Measurements from ENCODE around the gene EIF3J. TPM values are rescaled to one million over a fixed set of nuclear protein-coding genes. Genes with fewer than 3 reads are reported as not detected.

EIF3J gene
- total RNA-seq, 1 donor from 2014 or later: 64.7 TPM

- ATAC-seq: no peak
Observed at GRCh38 chr15:44595656-44596510, 58.9 kb downstream of the EIF3J start.

- no peak for ATAC-seq
Observed at GRCh38 chr15:44596511-44597010, 59.6 kb downstream of the EIF3J start.

- ATAC-seq: no peak
Observed at GRCh38 chr15:44598066-44598465, 61.1 kb downstream of the EIF3J start.

- no peak for ATAC-seq
Observed at GRCh38 chr15:44598892-44599291, 61.9 kb downstream of the EIF3J start.

GRCh38 chr15:44603126-44603525 is 66.2 kb downstream of the EIF3J start:
- ATAC-seq: no peak

GRCh38 chr15:44606740-44607139 is 69.8 kb downstream of the EIF3J start:
- no peak for ATAC-seq

Other genes starting within 250 kb of the EIF3J start
- gene GOLM2, start 248.4 kb upstream of the EIF3J start, total RNA-seq: 20.6 TPM
- 22.8 TPM for gene CTDSPL2, start 109.5 kb upstream of the EIF3J start, total RNA-seq
- 57.9 TPM for gene SPG11, start 126.5 kb downstream of the EIF3J start, total RNA-seq
- gene PATL2, start 174.2 kb downstream of the EIF3J start, total RNA-seq: 1.2 TPM
- gene B2M, start 174.4 kb downstream of the EIF3J start, total RNA-seq: 469 TPM
- 17.9 TPM for gene TRIM69, start 199.4 kb downstream of the EIF3J start, total RNA-seq

Data from esophagus mucosa (tissue), 1 donor.